Stomach (tissue), 9 donors: ENCODE measurements around the gene CHGA. TPM values are rescaled to one million over a fixed set of nuclear protein-coding genes. Genes with fewer than 3 reads are reported as not detected.

ENCODE experiments used
- DNase-seq, 2 donors: peaks; one replicate each; pipeline versions ENCODE4 v3.0.0 to v3.0.0-alpha.2; 2013 to 2019
- H3K27ac ChIP-seq, 5 donors: fragments of 200-600 bp in 4 of 5; sonication (generic) in 4 of 5; one replicate each; pipeline ENCODE4 v1.5.1; 2013 to 2019; ENCODE audit warnings: mild to moderate bottlenecking in 1 of 5, moderate library complexity in 1 of 5
- H3K27me3 ChIP-seq, 3 donors: fragments of 200-600 bp; sonication (generic); one replicate each; pipeline ENCODE4 v1.5.1; 2017 to 2019; ENCODE audit warnings: mixed run types in 1 of 3
- H3K36me3 ChIP-seq, 4 donors: fragments of 200-600 bp; sonication (generic); 1 replicate in 3 of 4; 2 replicates in 1 of 4; pipeline ENCODE4 v1.5.1; 2016 to 2019
- H3K4me1 ChIP-seq, 4 donors: fragments of 200-600 bp; sonication (generic); one replicate each; pipeline ENCODE4 v1.5.1; 2016 to 2019
- H3K4me3 ChIP-seq, 4 donors: fragments of 200-600 bp; sonication (generic) in 3 of 4; one replicate each; pipeline ENCODE4 v1.5.1; 2016 to 2019; ENCODE audit warnings: mild to moderate bottlenecking in 1 of 4
- H3K9me3 ChIP-seq, 4 donors: fragments of 200-600 bp; sonication (generic); one replicate each; pipeline ENCODE4 v1.5.1; 2016 to 2019
- EP300 ChIP-seq: sonication (generic); formaldehyde crosslinking; IDR thresholded peaks from one replicate; pipeline ENCODE4 v1.6.1; 2017; ENCODE audit warnings: antibody characterized with exemption
- POLR2A ChIP-seq, 4 donors: fragments of 450-650 bp; IDR thresholded peaks; one replicate each; pipeline ENCODE4 v1.6.1; 2016; ENCODE audit warnings: antibody characterized with exemption in 4 of 4, control low read depth in 2 of 4, mild to moderate bottlenecking in 1 of 4, moderate library complexity in 1 of 4
- POLR2AphosphoS5 ChIP-seq, 3 donors: sonication (generic); formaldehyde crosslinking; IDR thresholded peaks; one replicate each; pipeline ENCODE4 v1.6.1; 2016; ENCODE audit warnings: antibody characterized with exemption in 3 of 3
- WGBS, 5 donors: extraction: QIAGEN DNeasy Blood & Tissue Kit in 3 of 5; methylation state at CpG; one replicate each; pipeline versions ENCODE4 v1.1.5 to v1.1.7; 2013 to 2018; 5-methylcytosine and 5-hydroxymethylcytosine counted together
- intact Hi-C: fragments of 100-400 bp; cut with DNase I; formaldehyde crosslinking; loops from one replicate; pipeline ENCODE4 v1.15.1; 2023; ENCODE audit warnings: low total_unique reads
- polyA plus RNA-seq, 3 donors: library from polyadenylated mRNA; stranded (reverse); fragments of 200-250 nt; gene quantifications; one replicate each; pipeline ENCODE4 v1.2.3, GENCODE V29; 2013
- total RNA-seq, 5 donors: library from RNA; depleted of rRNA; stranded (reverse); fragments of >200 nt; gene quantifications; one replicate each; pipeline versions ENCODE4 v1.1.0 to v1.2.3, GENCODE V29; 2014 to 2016
- TF ChIP-seq, protein P1 (sequence below), 7 experiments: fragments of 450-650 bp in 4 of 7; fragments of 200-600 bp in 3 of 7; sonication (generic) in 3 of 7; IDR thresholded peaks; one replicate each; pipeline ENCODE4 v1.5.1; 2016 to 2019; ENCODE audit warnings: antibody characterized with exemption in 7 of 7, control low read depth in 2 of 7, mild to moderate bottlenecking in 1 of 7
- donor health status: healthy with polysubstance abuse.
- donor health status: Bipolar disorder and iron deficiency.
- donor health status: healthy.

Gene CHGA
- total and polyA plus RNA-seq, 8 donors: 2.3 to 455 (median 132) TPM

DNA sequence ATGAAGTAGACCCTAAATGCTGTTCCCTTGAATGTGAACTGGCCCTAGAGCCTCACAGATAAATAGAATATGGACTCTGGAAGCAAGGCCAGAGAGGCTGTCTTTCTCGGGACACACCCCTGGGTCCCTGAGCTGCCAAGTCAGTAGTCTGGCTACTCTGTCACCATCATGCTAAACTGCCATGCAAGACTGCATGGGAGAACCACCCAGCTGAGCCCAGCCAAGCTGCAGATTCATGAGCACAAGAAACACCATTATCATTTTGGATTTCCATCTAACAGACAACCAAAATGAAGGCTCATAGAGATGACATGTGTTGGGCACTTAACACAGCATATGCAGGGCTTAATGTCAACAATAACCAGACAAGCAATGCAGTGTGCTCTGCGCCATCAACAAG, 53.3 kb downstream of the CHGA start:
- DNase-seq: no peak
- intact Hi-C loops: no loop called here
- WGBS, 5 donors: 92 to 100% (median 97%) methylated on average over 2 of the region's 2 CpGs
- no peaks in the 10 kb centered on the region for H3K27me3 ChIP-seq
- peaks cover 0 to 15% (median 11%) of the 10 kb centered on the region in 4 donors for H3K4me1 ChIP-seq
- no peak overlapping the region for H3K4me3 ChIP-seq
- TF ChIP-seq POLR2A (IDR thresholded peaks at IDR 0.05) (no peak), EP300 (no peak), POLR2AphosphoS5 (IDR thresholded peaks at IDR 0.05) (no peak)
- TF ChIP-seq, protein P1, sequence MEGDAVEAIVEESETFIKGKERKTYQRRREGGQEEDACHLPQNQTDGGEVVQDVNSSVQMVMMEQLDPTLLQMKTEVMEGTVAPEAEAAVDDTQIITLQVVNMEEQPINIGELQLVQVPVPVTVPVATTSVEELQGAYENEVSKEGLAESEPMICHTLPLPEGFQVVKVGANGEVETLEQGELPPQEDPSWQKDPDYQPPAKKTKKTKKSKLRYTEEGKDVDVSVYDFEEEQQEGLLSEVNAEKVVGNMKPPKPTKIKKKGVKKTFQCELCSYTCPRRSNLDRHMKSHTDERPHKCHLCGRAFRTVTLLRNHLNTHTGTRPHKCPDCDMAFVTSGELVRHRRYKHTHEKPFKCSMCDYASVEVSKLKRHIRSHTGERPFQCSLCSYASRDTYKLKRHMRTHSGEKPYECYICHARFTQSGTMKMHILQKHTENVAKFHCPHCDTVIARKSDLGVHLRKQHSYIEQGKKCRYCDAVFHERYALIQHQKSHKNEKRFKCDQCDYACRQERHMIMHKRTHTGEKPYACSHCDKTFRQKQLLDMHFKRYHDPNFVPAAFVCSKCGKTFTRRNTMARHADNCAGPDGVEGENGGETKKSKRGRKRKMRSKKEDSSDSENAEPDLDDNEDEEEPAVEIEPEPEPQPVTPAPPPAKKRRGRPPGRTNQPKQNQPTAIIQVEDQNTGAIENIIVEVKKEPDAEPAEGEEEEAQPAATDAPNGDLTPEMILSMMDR (IDR thresholded peaks at IDR 0.05): no peak
- peaks cover 0 to 40% (median 31%) of the 10 kb centered on the region in 4 donors for H3K36me3 ChIP-seq
- no peak overlapping the region for H3K27ac ChIP-seq
- H3K9me3 ChIP-seq: peaks cover 4 to 42% (median 30%) of the 10 kb centered on the region in 4 donors

DNA sequence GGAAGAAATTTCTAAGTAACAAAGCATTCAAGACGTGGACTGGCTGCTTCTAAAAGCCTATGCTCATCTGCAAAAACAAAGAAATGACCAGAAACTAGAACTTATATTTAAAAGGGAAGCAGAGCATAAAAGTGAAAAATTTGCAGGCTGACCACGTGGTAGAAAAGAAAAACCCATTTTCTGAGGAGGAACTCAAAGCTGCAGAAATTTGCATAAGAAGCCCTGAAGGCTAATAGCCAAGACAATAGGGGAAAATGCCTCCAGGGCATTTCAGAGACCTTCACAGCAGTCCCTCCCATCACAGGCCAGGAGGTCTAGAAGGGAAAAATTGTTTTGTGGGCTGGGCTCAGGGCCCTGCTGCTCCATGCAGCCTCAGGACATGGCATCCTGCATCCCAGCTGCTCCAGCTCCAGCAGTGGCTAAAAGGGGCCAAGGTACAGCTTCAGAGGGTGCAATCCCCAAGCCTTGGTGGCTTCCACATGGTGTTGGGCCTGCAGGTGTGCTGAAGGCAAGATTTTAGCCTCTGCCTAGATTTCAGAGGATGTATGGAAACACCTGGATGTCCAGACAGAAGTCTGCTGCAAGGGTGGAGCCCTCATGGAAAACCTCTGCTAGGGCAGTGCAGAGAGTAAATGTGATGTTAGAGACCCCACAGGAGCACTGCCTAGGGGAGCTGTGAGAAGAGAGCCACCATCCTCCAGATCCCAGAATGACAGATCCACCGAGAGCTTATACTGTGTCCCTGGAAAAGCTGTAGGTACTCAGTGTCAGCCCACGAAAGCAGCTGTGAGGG, 55.5 kb downstream of the CHGA start:
- Histone ChIP-seq H3K27ac (no peak overlapping the region), H3K4me1 (peaks cover 0 to 6% (median 5%) of the 10 kb centered on the region in 4 donors), H3K9me3 (peaks cover 4 to 42% (median 30%) of the 10 kb centered on the region in 4 donors), H3K4me3 (no peak overlapping the region), H3K27me3 (no peaks in the 10 kb centered on the region), H3K36me3 (peaks cover 0 to 52% (median 36%) of the 10 kb centered on the region in 4 donors)
- TF ChIP-seq EP300: no peak
- no peak for TF ChIP-seq POLR2A (IDR thresholded peaks at IDR 0.05)
- TF ChIP-seq, protein P1 (IDR thresholded peaks at IDR 0.05): no peak
- no peak for TF ChIP-seq POLR2AphosphoS5 (IDR thresholded peaks at IDR 0.05)
- intact Hi-C loops: no loop called here
- 87 to 92% (median 88%) methylated on average over 4 of the region's 4 CpGs for WGBS, 5 donors
- no peak for DNase-seq

DNA sequence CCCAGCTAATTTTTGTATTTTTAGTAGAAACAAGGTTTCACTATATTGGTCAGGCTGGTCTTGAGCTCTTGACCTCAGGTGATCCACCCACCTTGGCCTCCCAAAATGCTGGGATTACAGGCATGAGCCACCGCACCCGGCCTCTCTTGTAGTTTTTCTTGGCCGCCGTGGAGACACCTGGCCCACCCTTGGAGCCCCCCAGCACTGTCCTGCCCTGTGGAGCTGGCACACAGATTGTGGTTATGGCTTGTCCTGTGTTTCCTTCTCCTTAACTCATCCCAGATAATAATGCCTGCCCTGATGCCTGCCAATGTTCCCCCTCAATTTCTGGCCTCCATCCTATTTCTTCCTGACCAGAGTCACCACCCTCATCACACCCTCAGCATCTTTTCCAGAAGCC, 57.9 kb downstream of the CHGA start:
- Histone ChIP-seq H3K36me3 (peaks cover 0 to 49% (median 32%) of the 10 kb centered on the region in 4 donors), H3K4me3 (no peak overlapping the region), H3K4me1 (peaks cover 6 to 15% (median 12%) of the 10 kb centered on the region in 4 donors), H3K27ac (no peak overlapping the region), H3K9me3 (peaks cover 4 to 38% (median 28%) of the 10 kb centered on the region in 4 donors), H3K27me3 (no peaks in the 10 kb centered on the region)
- TF ChIP-seq, protein P1 (IDR thresholded peaks at IDR 0.05): no peak
- no peak for TF ChIP-seq POLR2A (IDR thresholded peaks at IDR 0.05)
- TF ChIP-seq POLR2AphosphoS5 (IDR thresholded peaks at IDR 0.05): no peak
- TF ChIP-seq EP300: no peak
- DNase-seq: no peak
- 94 to 100% (median 96%) methylated on average over 4 of the region's 4 CpGs for WGBS, 5 donors
- intact Hi-C loops: no loop called here

DNA sequence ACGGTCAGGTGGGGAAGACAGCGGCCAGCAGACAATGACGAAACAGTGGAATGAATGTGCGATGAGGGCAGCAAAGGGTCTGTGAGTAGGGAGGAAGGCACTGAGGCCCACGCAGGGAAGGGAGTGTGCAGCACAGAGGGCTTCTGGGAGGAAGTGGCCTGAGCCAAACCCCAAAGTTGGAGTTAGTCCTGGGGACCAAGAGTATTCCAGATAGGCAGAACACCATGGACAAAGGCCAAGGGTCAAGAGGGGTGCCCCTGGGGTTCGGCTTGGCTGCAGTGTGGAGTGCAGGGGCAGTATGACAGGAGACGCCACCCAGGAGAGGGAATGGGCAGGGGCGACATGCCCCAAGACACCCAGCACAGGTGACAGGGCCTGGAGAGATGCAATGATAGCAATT, 58.8 kb downstream of the CHGA start:
- Histone ChIP-seq H3K27me3 (no peaks in the 10 kb centered on the region), H3K36me3 (peaks cover 0 to 40% (median 27%) of the 10 kb centered on the region in 4 donors), H3K9me3 (peaks cover 4 to 29% (median 20%) of the 10 kb centered on the region in 4 donors), H3K27ac (no peak overlapping the region), H3K4me1 (peaks cover 14 to 23% (median 20%) of the 10 kb centered on the region in 4 donors), H3K4me3 (no peak overlapping the region)
- intact Hi-C loops: no loop called here
- DNase-seq: no peak
- TF ChIP-seq POLR2A (IDR thresholded peaks at IDR 0.05): no peak
- TF ChIP-seq POLR2AphosphoS5 (IDR thresholded peaks at IDR 0.05): no peak
- TF ChIP-seq, protein P1 (IDR thresholded peaks at IDR 0.05): no peak
- WGBS, 5 donors: 94 to 97% (median 96%) methylated on average over 8 of the region's 8 CpGs
